Stimulated activated effector memory CD8-positive, alpha-beta T cell treated with anti-CD3 and anti-CD28 coated beads, Interleukin-12 subunit alpha, Interleukin-12 subunit beta, amount 100 ng/mL, for 72 hours (primary cell): ENCODE measurements around the gene PPAT.
A peak's percentile ranks its signal among the peaks of the same experiment; 100 is the strongest.
"Not testable (repeated sequence)": the region's sequence is repeated elsewhere in the genome, so short reads cannot be mapped to it uniquely, and the experiment has no call there.

Source experiments
- ATAC-seq: fragments of 150-1000 bp; cut with Tn5 transposase; 2 replicates; pipeline ENCODE4 v1.10.0; 2021
- DNase-seq, 2 donors: peaks; one replicate each; pipeline ENCODE4 v3.0.0; 2021 to 2022; ENCODE audit warnings: low spot score in 2 of 2
- H3K27ac Mint-ChIP-seq: one replicate; pipeline ENCODE4 v1.8.0; 2022; ENCODE audit warnings: mild to moderate bottlenecking, mixed read lengths
- H3K36me3 Mint-ChIP-seq: one replicate; pipeline ENCODE4 v1.8.0; 2022; ENCODE audit warnings: mild to moderate bottlenecking, mixed read lengths
- H3K4me1 Mint-ChIP-seq: one replicate; pipeline ENCODE4 v1.8.0; 2022; ENCODE audit warnings: mixed read lengths
- H3K4me3 Mint-ChIP-seq: one replicate; pipeline ENCODE4 v1.8.0; 2022; ENCODE audit warnings: mild to moderate bottlenecking, mixed read lengths
- H3K9me3 Mint-ChIP-seq: one replicate; pipeline ENCODE4 v1.8.0; 2022; ENCODE audit warnings: mixed read lengths

The PPAT gene

GRCh38 chr4:56450342-56450741, 14.9 kb upstream of the PPAT start:
- H3K4me1 Mint-ChIP-seq, result no peaks in the 10 kb centered on the region
- peaks cover 100% of the 10 kb centered on the region for H3K36me3 Mint-ChIP-seq
- H3K27ac Mint-ChIP-seq, result no peak overlapping the region
- H3K4me3 Mint-ChIP-seq, result no peak overlapping the region
- no peak for ATAC-seq
- no peak for DNase-seq
- H3K9me3 Mint-ChIP-seq, result no peaks in the 10 kb centered on the region

- H3K27ac Mint-ChIP-seq, H3K4me3 Mint-ChIP-seq, DNase-seq, H3K4me1 Mint-ChIP-seq, H3K9me3 Mint-ChIP-seq, ATAC-seq: not testable (repeated sequence)
- peaks cover 100% of the 10 kb centered on the region for H3K36me3 Mint-ChIP-seq
These were observed 14.1 kb upstream of the PPAT start for GRCh38 chr4:56449475-56449874.

GRCh38 chr4:56448301-56448700, 12.9 kb upstream of the PPAT start:
- Mint-ChIP-seq H3K4me3 (no peak overlapping the region), H3K27ac (no peak overlapping the region), H3K36me3 (peaks cover 100% of the 10 kb centered on the region), H3K9me3 (no peaks in the 10 kb centered on the region), H3K4me1 (no peaks in the 10 kb centered on the region)
- DNase-seq (no peak), ATAC-seq (no peak)

- H3K36me3 Mint-ChIP-seq, result peaks cover 100% of the 10 kb centered on the region
These were observed 10.3 kb upstream of the PPAT start for GRCh38 chr4:56445699-56446098.

GRCh38 chr4:56444719-56445118, 9.3 kb upstream of the PPAT start:
- ATAC-seq, result no peak
- peaks cover 99% of the 10 kb centered on the region for H3K36me3 Mint-ChIP-seq
- peaks cover 16% of the 10 kb centered on the region for H3K4me1 Mint-ChIP-seq

More at GRCh38 chr4:56445699-56446098, 10.3 kb upstream of the PPAT start:
- no peak for DNase-seq
- Mint-ChIP-seq H3K27ac (no peak overlapping the region), H3K4me3 (no peak overlapping the region), H3K4me1 (peaks cover 7% of the 10 kb centered on the region), H3K9me3 (no peaks in the 10 kb centered on the region)
- ATAC-seq, result no peak

GRCh38 chr4:56440983-56441382, 5.6 kb upstream of the PPAT start:
- H3K4me1 Mint-ChIP-seq, result peaks cover 36% of the 10 kb centered on the region
- H3K9me3 Mint-ChIP-seq, result no peaks in the 10 kb centered on the region
- H3K36me3 Mint-ChIP-seq, result peaks cover 99% of the 10 kb centered on the region
- DNase-seq (no peak), ATAC-seq (no peak)
- H3K27ac Mint-ChIP-seq, result no peak overlapping the region
- H3K4me3 Mint-ChIP-seq, result no peak overlapping the region

More at GRCh38 chr4:56444719-56445118, 9.3 kb upstream of the PPAT start:
- Mint-ChIP-seq H3K27ac (no peak overlapping the region), H3K4me3 (no peak overlapping the region), H3K9me3 (no peaks in the 10 kb centered on the region)
- no peak for DNase-seq

GRCh38 chr4:56438766-56439165, 3.4 kb upstream of the PPAT start:
- DNase-seq (no peak), ATAC-seq (no peak)
- peaks cover 44% of the 10 kb centered on the region for H3K4me1 Mint-ChIP-seq
- H3K36me3 Mint-ChIP-seq, result peaks cover 91% of the 10 kb centered on the region
- no peak overlapping the region for H3K27ac Mint-ChIP-seq
- no peaks in the 10 kb centered on the region for H3K9me3 Mint-ChIP-seq
- H3K4me3 Mint-ChIP-seq, result peak overlapping the region; percentile 84

GRCh38 chr4:56434599-56435139, 746 bp downstream of the PPAT start:
- H3K27ac Mint-ChIP-seq, result peak overlapping the region; percentile 97
- ATAC-seq (no peak), DNase-seq (peak in 1 of 2 donors; percentile 79)
- peak overlapping the region; percentile 84 for H3K4me3 Mint-ChIP-seq
- peaks cover 58% of the 10 kb centered on the region for H3K36me3 Mint-ChIP-seq
- no peaks in the 10 kb centered on the region for H3K9me3 Mint-ChIP-seq
- H3K4me1 Mint-ChIP-seq, result peaks cover 34% of the 10 kb centered on the region

- DNase-seq, result no peak
- H3K36me3 Mint-ChIP-seq, result peaks cover 44% of the 10 kb centered on the region
- H3K9me3 Mint-ChIP-seq, result no peaks in the 10 kb centered on the region
- peaks cover 25% of the 10 kb centered on the region for H3K4me1 Mint-ChIP-seq
- peak overlapping the region; percentile 84 for H3K4me3 Mint-ChIP-seq
- no peak overlapping the region for H3K27ac Mint-ChIP-seq
- ATAC-seq, result no peak
These were observed 2.1 kb downstream of the PPAT start for GRCh38 chr4:56433280-56433679.

- Mint-ChIP-seq H3K36me3 (peaks cover 24% of the 10 kb centered on the region), H3K4me1 (peaks cover 21% of the 10 kb centered on the region), H3K4me3 (no peak overlapping the region), H3K27ac (no peak overlapping the region), H3K9me3 (peaks cover 3% of the 10 kb centered on the region)
- DNase-seq, result no peak
- no peak for ATAC-seq
These were observed 5.2 kb downstream of the PPAT start for GRCh38 chr4:56430203-56430602.

- DNase-seq, result no peak
- Mint-ChIP-seq H3K9me3 (peaks cover 3% of the 10 kb centered on the region), H3K36me3 (peaks cover 16% of the 10 kb centered on the region), H3K4me3 (no peak overlapping the region), H3K27ac (no peak overlapping the region), H3K4me1 (peaks cover 13% of the 10 kb centered on the region)
- ATAC-seq, result no peak
These were observed 8.2 kb downstream of the PPAT start for GRCh38 chr4:56427179-56427578.

GRCh38 chr4:56426273-56426672, 9.1 kb downstream of the PPAT start:
- H3K9me3 Mint-ChIP-seq, result peaks cover 3% of the 10 kb centered on the region
- DNase-seq (no peak), ATAC-seq (peak; percentile 42)
- H3K27ac Mint-ChIP-seq, result no peak overlapping the region
- peaks cover 10% of the 10 kb centered on the region for H3K36me3 Mint-ChIP-seq
- H3K4me3 Mint-ChIP-seq, result no peak overlapping the region
- H3K4me1 Mint-ChIP-seq, result peaks cover 6% of the 10 kb centered on the region

GRCh38 chr4:56425518-56425917, 9.9 kb downstream of the PPAT start:
- H3K27ac Mint-ChIP-seq, result no peak overlapping the region
- H3K36me3 Mint-ChIP-seq, result peaks cover 10% of the 10 kb centered on the region
- DNase-seq (no peak), ATAC-seq (no peak)
- H3K4me3 Mint-ChIP-seq, result no peak overlapping the region
- peaks cover 3% of the 10 kb centered on the region for H3K9me3 Mint-ChIP-seq
- peaks cover 6% of the 10 kb centered on the region for H3K4me1 Mint-ChIP-seq

- ATAC-seq, result no peak
- H3K4me1 Mint-ChIP-seq, result peaks cover 6% of the 10 kb centered on the region
These were observed 10.5 kb downstream of the PPAT start for GRCh38 chr4:56424697-56425514.

GRCh38 chr4:56424176-56424575, 11.2 kb downstream of the PPAT start:
- Mint-ChIP-seq H3K36me3 (peaks cover 10% of the 10 kb centered on the region), H3K4me3 (no peak overlapping the region)
- no peak for ATAC-seq

More at GRCh38 chr4:56424697-56425514, 10.5 kb downstream of the PPAT start:
- Mint-ChIP-seq H3K9me3 (peaks cover 3% of the 10 kb centered on the region), H3K36me3 (peaks cover 10% of the 10 kb centered on the region), H3K4me3 (no peak overlapping the region), H3K27ac (no peak overlapping the region)
- DNase-seq, result peak in 1 of 2 donors; percentile 7

GRCh38 chr4:56417396-56417795, 18.0 kb downstream of the PPAT start:
- peaks cover 4% of the 10 kb centered on the region for H3K4me1 Mint-ChIP-seq
- no peaks in the 10 kb centered on the region for H3K36me3 Mint-ChIP-seq
- no peak overlapping the region for H3K27ac Mint-ChIP-seq
- no peak overlapping the region for H3K4me3 Mint-ChIP-seq
- DNase-seq (no peak), ATAC-seq (no peak)
- no peaks in the 10 kb centered on the region for H3K9me3 Mint-ChIP-seq

More at GRCh38 chr4:56424176-56424575, 11.2 kb downstream of the PPAT start:
- no peak for DNase-seq
- H3K4me1 Mint-ChIP-seq, result peaks cover 6% of the 10 kb centered on the region
- peaks cover 3% of the 10 kb centered on the region for H3K9me3 Mint-ChIP-seq
- H3K27ac Mint-ChIP-seq, result no peak overlapping the region
